HEK293 (cell line): ENCODE results near the gene DPYD.

Experiments used
- CTCF ChIA-PET: fragments of 350-600 bp; formaldehyde crosslinking; extraction: SDS; loops from one replicate; lab custom pipeline; 2021; ENCODE audit warnings: antibody characterized with exemption; lab: Yijun Ruan, JAX
- POLR2A ChIA-PET: fragments of 300-600 bp; formaldehyde crosslinking; extraction: SDS; loops from one replicate; lab custom pipeline; 2020; ENCODE audit warnings: antibody characterized with exemption, inconsistent platforms; lab: Yijun Ruan, JAX
- H3K27ac ChIP-seq: fragments of 200-500 bp; sonication (Bioruptor generic); 2 replicates; pipeline ENCODE4 v1.5.1; 2014; ENCODE audit warnings: low read depth, low read length, control low read depth, inconsistent platforms; ENCODE audit errors: extremely low read depth
- H3K36me3 ChIP-seq, 2 experiments: fragments of 200-500 bp in 1 of 2; sonication (Bioruptor generic) in 1 of 2; 1 replicate in 1 of 2; 2 replicates in 1 of 2; pipeline ENCODE4 v1.5.1; 2014 to 2017; ENCODE audit warnings: inconsistent platforms in 2 of 2, low read length in 2 of 2; ENCODE audit not compliant: control insufficient read depth in 2 of 2, insufficient read depth in 1 of 2
- H3K4me1 ChIP-seq: fragments of 200-500 bp; sonication (Bioruptor generic); 2 replicates; pipeline ENCODE4 v1.5.1; 2014; ENCODE audit warnings: mild to moderate bottlenecking, low read length, inconsistent platforms; ENCODE audit not compliant: control insufficient read depth, insufficient read depth
- H3K4me3 ChIP-seq: 2 replicates; pipeline ENCODE4 v1.5.1; 2011; ENCODE audit warnings: low read depth, mild to moderate bottlenecking, control low read depth, low read length, moderate library complexity
- H3K9me3 ChIP-seq: fragments of 200-500 bp; sonication (Bioruptor generic); 2 replicates; pipeline ENCODE4 v1.5.1; 2014; ENCODE audit warnings: low read depth, low read length, inconsistent platforms; ENCODE audit not compliant: control insufficient read depth, insufficient read depth
- BCL6B ChIP-seq: fragments of 450-650 bp; formaldehyde crosslinking; IDR thresholded peaks from 2 replicates; pipeline ENCODE4 v1.5.1; 2017; ENCODE audit warnings: missing biosample characterization, missing genetic modification characterization
- MZF1 ChIP-seq: fragments of 450-650 bp; formaldehyde crosslinking; IDR thresholded peaks from 2 replicates; pipeline ENCODE4 v1.5.1; 2017; ENCODE audit warnings: missing biosample characterization, missing genetic modification characterization, borderline replicate concordance
- PRDM10 ChIP-seq: fragments of 450-650 bp; formaldehyde crosslinking; IDR thresholded peaks from 2 replicates; pipeline ENCODE4 v1.5.1; 2016; ENCODE audit warnings: missing biosample characterization, missing genetic modification characterization
- ZBTB11 ChIP-seq: fragments of 450-650 bp; formaldehyde crosslinking; conservative IDR thresholded peaks from 2 replicates; pipeline ENCODE4 v1.5.1; 2016; ENCODE audit warnings: low read depth, missing biosample characterization, missing genetic modification characterization
- ZBTB17 ChIP-seq: fragments of 450-650 bp; formaldehyde crosslinking; IDR thresholded peaks from 2 replicates; pipeline ENCODE4 v1.5.1; 2016; ENCODE audit warnings: missing biosample characterization, missing genetic modification characterization
- ZNF112 ChIP-seq: fragments of 450-650 bp; formaldehyde crosslinking; IDR thresholded peaks from 2 replicates; pipeline ENCODE4 v1.5.0; 2017; ENCODE audit warnings: missing biosample characterization, missing genetic modification characterization
- ZNF138 ChIP-seq: fragments of 450-650 bp; formaldehyde crosslinking; IDR thresholded peaks from 2 replicates; pipeline ENCODE4 v1.5.1; 2016; ENCODE audit warnings: missing biosample characterization, missing genetic modification characterization, borderline replicate concordance
- ZNF140 ChIP-seq: fragments of 450-650 bp; formaldehyde crosslinking; IDR thresholded peaks from 2 replicates; pipeline ENCODE4 v1.5.1; 2016; ENCODE audit warnings: missing biosample characterization, missing genetic modification characterization
- ZNF155 ChIP-seq: fragments of 450-650 bp; formaldehyde crosslinking; IDR thresholded peaks from 2 replicates; pipeline ENCODE4 v1.5.1; 2016; ENCODE audit warnings: missing biosample characterization, missing genetic modification characterization
- ZNF23 ChIP-seq: fragments of 450-650 bp; formaldehyde crosslinking; IDR thresholded peaks from 2 replicates; pipeline ENCODE4 v1.5.1; 2016; ENCODE audit warnings: missing biosample characterization, missing genetic modification characterization, borderline replicate concordance
- ZNF239 ChIP-seq: fragments of 450-650 bp; formaldehyde crosslinking; IDR thresholded peaks from 2 replicates; pipeline ENCODE4 v1.5.1; 2016; ENCODE audit warnings: missing biosample characterization, missing genetic modification characterization
- ZNF302 ChIP-seq: fragments of 450-650 bp; formaldehyde crosslinking; IDR thresholded peaks from 2 replicates; pipeline ENCODE4 v1.5.1; 2016; ENCODE audit warnings: missing biosample characterization, missing genetic modification characterization, low read depth
- ZNF404 ChIP-seq: fragments of 450-650 bp; formaldehyde crosslinking; IDR thresholded peaks from 2 replicates; pipeline ENCODE4 v1.5.1; 2017; ENCODE audit warnings: missing biosample characterization, missing genetic modification characterization
- ZNF600 ChIP-seq: fragments of 450-650 bp; formaldehyde crosslinking; IDR thresholded peaks from 2 replicates; pipeline ENCODE4 v1.5.1; 2016; ENCODE audit warnings: missing biosample characterization, missing genetic modification characterization
- TF ChIP-seq, protein P1 (sequence below): fragments of 450-650 bp; formaldehyde crosslinking; IDR thresholded peaks from 2 replicates; pipeline ENCODE4 v1.5.1; 2017; ENCODE audit warnings: missing biosample characterization, missing genetic modification characterization
- TF ChIP-seq, protein P2 (sequence below): fragments of 450-650 bp; formaldehyde crosslinking; IDR thresholded peaks from 2 replicates; pipeline ENCODE4 v1.5.1; 2016; ENCODE audit warnings: missing biosample characterization, missing genetic modification characterization
- TF ChIP-seq, protein P3 (sequence below): fragments of 450-650 bp; formaldehyde crosslinking; IDR thresholded peaks from 2 replicates; pipeline ENCODE4 v1.5.1; 2016; ENCODE audit warnings: missing biosample characterization, missing genetic modification characterization

Gene DPYD

GRCh38 chr1:97385536-97386277 is 535.1 kb downstream of the DPYD start:
- ChIA-PET POLR2A (no interaction called here), CTCF (no interaction called here)
- TF ChIP-seq ZNF404 (tag by site-specific recombination) (no peak), ZNF600 (tag by site-specific recombination) (no peak), ZBTB17 (tag by site-specific recombination) (no peak), ZNF140 (tag by site-specific recombination) (no peak), ZNF302 (tag by site-specific recombination) (no peak), ZNF23 (tag by site-specific recombination) (no peak), ZNF138 (tag by site-specific recombination) (no peak), ZNF112 (tag by site-specific recombination) (no peak)
- TF ChIP-seq, protein P1, sequence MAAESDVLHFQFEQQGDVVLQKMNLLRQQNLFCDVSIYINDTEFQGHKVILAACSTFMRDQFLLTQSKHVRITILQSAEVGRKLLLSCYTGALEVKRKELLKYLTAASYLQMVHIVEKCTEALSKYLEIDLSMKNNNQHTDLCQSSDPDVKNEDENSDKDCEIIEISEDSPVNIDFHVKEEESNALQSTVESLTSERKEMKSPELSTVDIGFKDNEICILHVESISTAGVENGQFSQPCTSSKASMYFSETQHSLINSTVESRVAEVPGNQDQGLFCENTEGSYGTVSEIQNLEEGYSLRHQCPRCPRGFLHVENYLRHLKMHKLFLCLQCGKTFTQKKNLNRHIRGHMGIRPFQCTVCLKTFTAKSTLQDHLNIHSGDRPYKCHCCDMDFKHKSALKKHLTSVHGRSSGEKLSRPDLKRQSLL = no peak
- TF ChIP-seq, all 188 proteins: peak for 0
- H3K4me3 ChIP-seq = no peak overlapping the region
- H3K4me1 ChIP-seq = no peaks in the 10 kb centered on the region
- no peaks in the 10 kb centered on the region for H3K9me3 ChIP-seq
- H3K36me3 ChIP-seq = no peaks in the 10 kb centered on the region
- H3K27ac ChIP-seq = no peak overlapping the region

DNA sequence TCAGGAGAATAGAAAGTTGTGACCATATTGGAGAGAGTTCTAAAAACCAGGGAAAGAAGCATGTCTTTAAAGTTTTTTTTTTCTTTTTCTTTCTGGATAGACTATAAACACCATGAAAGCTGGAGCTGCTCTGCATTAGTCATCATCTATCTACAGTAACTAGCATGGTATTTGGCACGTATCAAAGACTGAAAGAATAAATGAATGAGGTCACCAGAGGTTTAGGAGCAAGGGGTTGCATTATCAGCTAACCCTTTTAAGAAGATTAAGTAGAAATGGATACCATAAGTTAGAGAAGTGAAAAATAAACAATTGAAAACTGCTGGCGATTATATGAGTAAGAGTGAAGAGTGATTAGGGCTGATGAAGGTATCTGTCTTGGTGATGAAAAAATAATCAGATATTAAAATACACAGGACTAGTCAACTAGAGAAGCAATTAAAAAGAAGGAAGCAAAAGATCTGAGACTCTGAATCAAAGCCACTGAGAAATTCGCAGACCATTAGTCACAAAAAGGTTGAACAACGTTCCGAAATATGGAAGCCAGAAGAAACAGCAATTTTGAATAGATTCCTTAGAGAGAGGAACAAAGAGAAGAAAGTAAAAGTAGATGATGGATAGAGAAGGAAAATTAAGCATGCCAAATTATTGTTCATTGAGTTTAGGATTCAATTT is 536.4 kb downstream of the DPYD start:
- CTCF ChIA-PET = interaction anchor here (0.7 kb wide), 1 partner anchor 17 kb away, joined by 4 read pairs; no protein-coding TSS in a partner anchor

More for the DNA sequence above, 536.4 kb downstream of the DPYD start:
- Histone ChIP-seq H3K4me1 (no peaks in the 10 kb centered on the region), H3K27ac (no peak overlapping the region), H3K9me3 (no peaks in the 10 kb centered on the region), H3K4me3 (no peak overlapping the region), H3K36me3 (no peaks in the 10 kb centered on the region)
- TF ChIP-seq PRDM10 (tag by site-specific recombination) = no peak
- TF ChIP-seq, protein P2, sequence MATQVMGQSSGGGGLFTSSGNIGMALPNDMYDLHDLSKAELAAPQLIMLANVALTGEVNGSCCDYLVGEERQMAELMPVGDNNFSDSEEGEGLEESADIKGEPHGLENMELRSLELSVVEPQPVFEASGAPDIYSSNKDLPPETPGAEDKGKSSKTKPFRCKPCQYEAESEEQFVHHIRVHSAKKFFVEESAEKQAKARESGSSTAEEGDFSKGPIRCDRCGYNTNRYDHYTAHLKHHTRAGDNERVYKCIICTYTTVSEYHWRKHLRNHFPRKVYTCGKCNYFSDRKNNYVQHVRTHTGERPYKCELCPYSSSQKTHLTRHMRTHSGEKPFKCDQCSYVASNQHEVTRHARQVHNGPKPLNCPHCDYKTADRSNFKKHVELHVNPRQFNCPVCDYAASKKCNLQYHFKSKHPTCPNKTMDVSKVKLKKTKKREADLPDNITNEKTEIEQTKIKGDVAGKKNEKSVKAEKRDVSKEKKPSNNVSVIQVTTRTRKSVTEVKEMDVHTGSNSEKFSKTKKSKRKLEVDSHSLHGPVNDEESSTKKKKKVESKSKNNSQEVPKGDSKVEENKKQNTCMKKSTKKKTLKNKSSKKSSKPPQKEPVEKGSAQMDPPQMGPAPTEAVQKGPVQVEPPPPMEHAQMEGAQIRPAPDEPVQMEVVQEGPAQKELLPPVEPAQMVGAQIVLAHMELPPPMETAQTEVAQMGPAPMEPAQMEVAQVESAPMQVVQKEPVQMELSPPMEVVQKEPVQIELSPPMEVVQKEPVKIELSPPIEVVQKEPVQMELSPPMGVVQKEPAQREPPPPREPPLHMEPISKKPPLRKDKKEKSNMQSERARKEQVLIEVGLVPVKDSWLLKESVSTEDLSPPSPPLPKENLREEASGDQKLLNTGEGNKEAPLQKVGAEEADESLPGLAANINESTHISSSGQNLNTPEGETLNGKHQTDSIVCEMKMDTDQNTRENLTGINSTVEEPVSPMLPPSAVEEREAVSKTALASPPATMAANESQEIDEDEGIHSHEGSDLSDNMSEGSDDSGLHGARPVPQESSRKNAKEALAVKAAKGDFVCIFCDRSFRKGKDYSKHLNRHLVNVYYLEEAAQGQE = no peak
- TF ChIP-seq BCL6B (tag by site-specific recombination) = no peak
- TF ChIP-seq MZF1 (tag by site-specific recombination) = no peak
- TF ChIP-seq, protein P3, sequence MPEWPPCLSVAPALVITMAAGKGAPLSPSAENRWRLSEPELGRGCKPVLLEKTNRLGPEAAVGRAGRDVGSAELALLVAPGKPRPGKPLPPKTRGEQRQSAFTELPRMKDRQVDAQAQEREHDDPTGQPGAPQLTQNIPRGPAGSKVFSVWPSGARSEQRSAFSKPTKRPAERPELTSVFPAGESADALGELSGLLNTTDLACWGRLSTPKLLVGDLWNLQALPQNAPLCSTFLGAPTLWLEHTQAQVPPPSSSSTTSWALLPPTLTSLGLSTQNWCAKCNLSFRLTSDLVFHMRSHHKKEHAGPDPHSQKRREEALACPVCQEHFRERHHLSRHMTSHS (tag by site-specific recombination) = no peak
- TF ChIP-seq ZBTB11 (tag by site-specific recombination) = no peak
- no peak for TF ChIP-seq ZNF155 (tag by site-specific recombination)
- TF ChIP-seq ZNF239 (tag by site-specific recombination) = no peak
- POLR2A ChIA-PET = no interaction called here
